RWPE2 (cell line): ENCODE data around the gene MAGI1.

Experiments
- ATAC-seq: fragments of 200-7000 bp; cut with Tn5 transposase; 3 replicates; pipeline ENCODE4 v1.9.1; 2021; ENCODE audit warnings: low read depth
- DNase-seq: peaks from one replicate; pipeline ENCODE4 v3.0.0-alpha.2; 2020; ENCODE audit warnings: low spot score
- H3K27ac ChIP-seq: fragments of 450-650 bp; 2 replicates; pipeline ENCODE4 v1.5.1; 2017; ENCODE audit warnings: mild to moderate bottlenecking; ENCODE audit not compliant: poor library complexity, severe bottlenecking
- H3K27me3 ChIP-seq: fragments of 250-450 bp; sonication (Bioruptor Pico); 2 replicates; pipeline ENCODE4 v1.5.1; 2021; ENCODE audit warnings: mild to moderate bottlenecking, moderate library complexity; ENCODE audit not compliant: insufficient read depth, poor library complexity, severe bottlenecking
- H3K36me3 ChIP-seq: fragments of 250-450 bp; sonication (Bioruptor Pico); 2 replicates; pipeline ENCODE4 v1.5.1; 2020; ENCODE audit warnings: low read depth, mild to moderate bottlenecking, moderate library complexity
- H3K4me1 ChIP-seq: fragments of 250-450 bp; sonication (Bioruptor Pico); 2 replicates; pipeline ENCODE4 v1.5.1; 2021; ENCODE audit warnings: mild to moderate bottlenecking, moderate library complexity; ENCODE audit not compliant: insufficient read depth, poor library complexity, severe bottlenecking
- H3K4me3 ChIP-seq: fragments of 250-450 bp; sonication (Bioruptor Pico); 2 replicates; pipeline ENCODE4 v1.5.1; 2021; ENCODE audit warnings: mild to moderate bottlenecking, moderate library complexity; ENCODE audit not compliant: severe bottlenecking
- H3K9me3 ChIP-seq: fragments of 250-450 bp; sonication (Bioruptor Pico); 2 replicates; pipeline ENCODE4 v1.5.1; 2021; ENCODE audit warnings: mild to moderate bottlenecking, moderate library complexity; ENCODE audit not compliant: severe bottlenecking
- CTCF ChIP-seq: fragments of 450-650 bp; IDR thresholded peaks from one replicate; pipeline ENCODE4 v1.5.1; 2017; ENCODE audit warnings: mild to moderate bottlenecking, moderate library complexity; ENCODE audit not compliant: poor library complexity, severe bottlenecking

The MAGI1 gene

GRCh38 chr3:65858749-65859148 is 180.0 kb downstream of the MAGI1 start:
- Histone ChIP-seq H3K4me1 (peaks cover 4% of the 10 kb centered on the region), H3K9me3 (no peaks in the 10 kb centered on the region), H3K27me3 (no peaks in the 10 kb centered on the region), H3K4me3 (no peak overlapping the region), H3K27ac (no peak overlapping the region), H3K36me3 (no peaks in the 10 kb centered on the region)
- no peak for DNase-seq
- TF ChIP-seq CTCF = no peak
- ATAC-seq = no peak

GRCh38 chr3:65857327-65857726 is 181.4 kb downstream of the MAGI1 start:
- Histone ChIP-seq H3K36me3 (no peaks in the 10 kb centered on the region), H3K27ac (no peak overlapping the region), H3K27me3 (no peaks in the 10 kb centered on the region), H3K4me1 (peaks cover 4% of the 10 kb centered on the region), H3K4me3 (no peak overlapping the region), H3K9me3 (no peaks in the 10 kb centered on the region)
- TF ChIP-seq CTCF = no peak
- no peak for ATAC-seq
- no peak for DNase-seq

- DNase-seq (no peak), ATAC-seq (no peak)
- Histone ChIP-seq H3K27me3 (no peaks in the 10 kb centered on the region), H3K36me3 (no peaks in the 10 kb centered on the region), H3K27ac (no peak overlapping the region), H3K4me3 (no peak overlapping the region), H3K9me3 (no peaks in the 10 kb centered on the region), H3K4me1 (peaks cover 4% of the 10 kb centered on the region)
- no peak for TF ChIP-seq CTCF
Observed at GRCh38 chr3:65856907-65857306, 181.8 kb downstream of the MAGI1 start.

- Histone ChIP-seq H3K27ac (peak overlapping the region; percentile 15), H3K9me3 (no peaks in the 10 kb centered on the region), H3K36me3 (no peaks in the 10 kb centered on the region), H3K4me3 (no peak overlapping the region), H3K27me3 (no peaks in the 10 kb centered on the region), H3K4me1 (peaks cover 4% of the 10 kb centered on the region)
- no peak for ATAC-seq
- no peak for DNase-seq
- no peak for TF ChIP-seq CTCF
Observed at GRCh38 chr3:65855370-65856100, 183.2 kb downstream of the MAGI1 start.

- Histone ChIP-seq H3K36me3 (no peaks in the 10 kb centered on the region), H3K27me3 (no peaks in the 10 kb centered on the region), H3K4me1 (peaks cover 4% of the 10 kb centered on the region), H3K9me3 (no peaks in the 10 kb centered on the region), H3K27ac (peak overlapping the region; percentile 15), H3K4me3 (no peak overlapping the region)
- ATAC-seq (peak; percentile 62), DNase-seq (no peak)
- TF ChIP-seq CTCF = no peak
Observed at GRCh38 chr3:65854606-65855304, 184.0 kb downstream of the MAGI1 start.
